Chondrocyte (in vitro differentiated cells): ENCODE results near the gene MYOZ3. TPM values are rescaled to one million over a fixed set of nuclear protein-coding genes. Genes with fewer than 3 reads are reported as not detected.

Experiments
- DNase-seq: peaks from one replicate; pipeline ENCODE4 v3.0.0; 2021; ENCODE audit warnings: mixed read lengths, low spot score
- H3K27ac Mint-ChIP-seq: one replicate; pipeline ENCODE4 v1.8.0; 2021; ENCODE audit warnings: mild to moderate bottlenecking, moderate library complexity, mixed read lengths; ENCODE audit not compliant: unreplicated experiment
- H3K27me3 Mint-ChIP-seq: 2 replicates; pipeline ENCODE4 v1.8.0; 2021; ENCODE audit warnings: low read depth, mixed read lengths
- H3K36me3 Mint-ChIP-seq: 2 replicates; pipeline ENCODE4 v1.8.0; 2021; ENCODE audit warnings: low read depth, mixed read lengths
- H3K4me1 Mint-ChIP-seq: 2 replicates; pipeline ENCODE4 v1.8.0; 2021; ENCODE audit warnings: low read depth, mild to moderate bottlenecking, mixed read lengths
- H3K4me3 Mint-ChIP-seq: one replicate; pipeline ENCODE4 v1.8.0; 2021; ENCODE audit warnings: mild to moderate bottlenecking, moderate library complexity, mixed read lengths; ENCODE audit not compliant: unreplicated experiment
- H3K9me3 Mint-ChIP-seq: 2 replicates; pipeline ENCODE4 v1.8.0; 2021; ENCODE audit warnings: low read depth, mixed read lengths
- CTCF ChIP-seq: fragments of 200-600 bp; sonication (generic); IDR thresholded peaks from 2 replicates; pipeline ENCODE4 v1.5.0; 2021; ENCODE audit warnings: antibody characterized with exemption, mild to moderate bottlenecking, moderate library complexity
- total RNA-seq: library from RNA; stranded (reverse); gene quantifications from 3 replicates; pipeline ENCODE4 v1.2.1, GENCODE V29; 2021

Gene MYOZ3
- total RNA-seq, 1 donor from 2014 or later = 2.0 TPM

GRCh38 chr5:150632305-150633160 lies 28.5 kb upstream of the MYOZ3 start:
- Mint-ChIP-seq H3K27ac (peak overlapping the region; percentile 92), H3K4me1 (peaks cover 89% of the 10 kb centered on the region), H3K36me3 (peaks cover 6% of the 10 kb centered on the region), H3K4me3 (no peak overlapping the region), H3K27me3 (no peaks in the 10 kb centered on the region), H3K9me3 (no peaks in the 10 kb centered on the region)
- no peak for DNase-seq
- TF ChIP-seq CTCF = no peak

GRCh38 chr5:150633429-150633828 lies 27.6 kb upstream of the MYOZ3 start:
- DNase-seq = no peak
- H3K4me1 Mint-ChIP-seq = peaks cover 89% of the 10 kb centered on the region
- H3K4me3 Mint-ChIP-seq = no peak overlapping the region
- peak overlapping the region; percentile 92 for H3K27ac Mint-ChIP-seq
- H3K36me3 Mint-ChIP-seq = peaks cover 6% of the 10 kb centered on the region
- no peak for TF ChIP-seq CTCF
- no peaks in the 10 kb centered on the region for H3K27me3 Mint-ChIP-seq
- H3K9me3 Mint-ChIP-seq = no peaks in the 10 kb centered on the region

- Mint-ChIP-seq H3K4me1 (peaks cover 92% of the 10 kb centered on the region), H3K36me3 (peaks cover 2% of the 10 kb centered on the region), H3K9me3 (no peaks in the 10 kb centered on the region), H3K27ac (peak overlapping the region; percentile 93), H3K27me3 (no peaks in the 10 kb centered on the region), H3K4me3 (no peak overlapping the region)
- no peak for DNase-seq
- TF ChIP-seq CTCF = no peak
These were observed 24.4 kb upstream of the MYOZ3 start for GRCh38 chr5:150636391-150637244.

- Mint-ChIP-seq H3K4me1 (peaks cover 92% of the 10 kb centered on the region), H3K9me3 (no peaks in the 10 kb centered on the region), H3K36me3 (peaks cover 2% of the 10 kb centered on the region), H3K4me3 (no peak overlapping the region), H3K27ac (peak overlapping the region; percentile 93), H3K27me3 (no peaks in the 10 kb centered on the region)
- DNase-seq = no peak
- no peak for TF ChIP-seq CTCF
These were observed 23.6 kb upstream of the MYOZ3 start for GRCh38 chr5:150637245-150638052.
